BLaER1 treated with 17β-estradiol and CSF1 and Interleukin-3, amounts not matched to agents 10 nM and 100 nM (cell line): ENCODE results near the gene PDCD10.

Experiments
- H3K27ac ChIP-seq, 11 experiments: shearing (Covaris generic); formaldehyde crosslinking; 2 replicates each; pipeline ENCODE4 v1.8.1; 2022
- H3K27me3 ChIP-seq, 11 experiments: shearing (Covaris generic); formaldehyde crosslinking; 2 replicates each; pipeline ENCODE4 v1.8.1; 2022
- H3K36me3 ChIP-seq, 11 experiments: shearing (Covaris generic); formaldehyde crosslinking; 2 replicates each; pipeline ENCODE4 v1.8.1; 2022
- H3K4me1 ChIP-seq, 10 experiments: shearing (Covaris generic); formaldehyde crosslinking; 2 replicates each; pipeline ENCODE4 v1.8.1; 2022
- H3K4me2 ChIP-seq, 11 experiments: shearing (Covaris generic); formaldehyde crosslinking; 2 replicates each; pipeline ENCODE4 v1.8.1; 2022
- H3K4me3 ChIP-seq, 10 experiments: shearing (Covaris generic); formaldehyde crosslinking; 2 replicates each; pipeline ENCODE4 v1.8.1; 2022
- H3K9ac ChIP-seq, 11 experiments: shearing (Covaris generic); formaldehyde crosslinking; 2 replicates each; pipeline ENCODE4 v1.8.1; 2022
- H3K9me3 ChIP-seq, 11 experiments: shearing (Covaris generic); formaldehyde crosslinking; replicated peaks in 1 of 11; 2 replicates each; pipeline ENCODE4 v1.8.1; 2022
- H4K20me1 ChIP-seq, 11 experiments: shearing (Covaris generic); formaldehyde crosslinking; 2 replicates each; pipeline ENCODE4 v1.8.1; 2022
- Cebpa-rat ChIP-seq, 11 experiments: shearing (Covaris generic); IDR thresholded peaks; 2 replicates each; pipeline ENCODE4 v1.8.1; 2022

Gene PDCD10

DNA sequence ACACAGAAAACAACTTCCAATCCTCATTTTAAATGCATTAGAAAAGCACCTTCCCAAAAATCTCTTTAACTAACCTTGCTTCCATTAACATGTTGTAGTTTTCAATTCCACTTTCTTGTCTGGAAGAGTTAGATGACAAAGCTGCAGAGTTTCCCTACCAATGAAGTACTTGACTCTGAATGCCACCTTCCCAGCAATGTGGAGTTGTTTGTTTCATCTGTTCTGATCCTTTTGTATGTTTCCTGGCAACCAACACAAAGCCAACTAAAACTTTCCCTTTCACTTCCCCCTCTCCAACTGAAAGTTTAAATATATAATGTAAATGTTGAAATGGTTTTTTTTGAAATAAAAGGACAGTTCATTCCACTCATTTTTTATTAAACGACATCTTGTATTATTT, 80.9 kb downstream of the PDCD10 start, which contains the start of gene WDR49:
Gene WDR49, minus strand, starts transcription at position 183 of the 400 bp plus-strand sequence. CDS start 517 bp downstream, outside the sequence.
- Histone ChIP-seq H3K27me3 (no peaks in the 10 kb centered on the region), H3K9me3 (peaks cover 0 to 10% (median 0%) of the 10 kb centered on the region in 11 experiments; a peak in 8 of 22 replicates), H3K36me3 (no peaks in the 10 kb centered on the region), H3K4me2 (peak within 1 kb of the TSS; percentile 14 to 63 (median 43); a peak in 18 of 22 replicates), H3K4me1 (peaks cover 4 to 11% (median 9%) of the 10 kb centered on the region in 10 experiments; a peak in 16 of 20 replicates), H4K20me1 (no peaks in the 10 kb centered on the region), H3K9ac (peak within 1 kb of the TSS in 2 of 11 experiments; percentile 2 to 50; a peak in 2 of 22 replicates), H3K27ac (peak within 1 kb of the TSS in 8 of 11 experiments; percentile 4 to 71 (median 42); a peak in 10 of 22 replicates), H3K4me3 (no peak within 1 kb of the TSS)
- TF ChIP-seq Cebpa-rat (IDR thresholded peaks at IDR 0.05) = no peak

- Histone ChIP-seq H3K9ac (peak overlapping the region in 2 of 11 experiments; percentile 2 to 50; a peak in 2 of 22 replicates), H3K36me3 (no peaks in the 10 kb centered on the region), H4K20me1 (no peaks in the 10 kb centered on the region), H3K4me2 (peak overlapping the region; percentile 14 to 63 (median 43); a peak in 17 of 22 replicates), H3K4me1 (peaks cover 4 to 11% (median 9%) of the 10 kb centered on the region in 10 experiments; a peak in 16 of 20 replicates), H3K9me3 (peaks cover 0 to 10% (median 0%) of the 10 kb centered on the region in 11 experiments; a peak in 8 of 22 replicates), H3K27ac (peak overlapping the region in 8 of 11 experiments; percentile 4 to 71 (median 42); a peak in 10 of 22 replicates), H3K27me3 (no peaks in the 10 kb centered on the region), H3K4me3 (no peak overlapping the region)
- TF ChIP-seq Cebpa-rat (IDR thresholded peaks at IDR 0.05) = no peak
Measured at GRCh38 chr3:167653155-167653554, 81.5 kb downstream of the PDCD10 start.

GRCh38 chr3:167651826-167652225, 82.9 kb downstream of the PDCD10 start:
- no peak overlapping the region for H3K4me2 ChIP-seq
- no peak overlapping the region for H3K9ac ChIP-seq
- no peaks in the 10 kb centered on the region for H3K27me3 ChIP-seq
- peaks cover 4 to 11% (median 9%) of the 10 kb centered on the region in 10 experiments; a peak in 16 of 20 replicates for H3K4me1 ChIP-seq
- no peak overlapping the region for H3K27ac ChIP-seq
- TF ChIP-seq Cebpa-rat (IDR thresholded peaks at IDR 0.05) = no peak
- no peak overlapping the region for H3K4me3 ChIP-seq
- H3K9me3 ChIP-seq = peaks cover 0 to 10% (median 0%) of the 10 kb centered on the region in 11 experiments; a peak in 8 of 22 replicates
- H4K20me1 ChIP-seq = no peaks in the 10 kb centered on the region
- no peaks in the 10 kb centered on the region for H3K36me3 ChIP-seq

- H3K27ac ChIP-seq = no peak overlapping the region
- H3K4me3 ChIP-seq = no peak overlapping the region
- H3K4me2 ChIP-seq = no peak overlapping the region
- no peaks in the 10 kb centered on the region for H3K36me3 ChIP-seq
- H3K4me1 ChIP-seq = peaks cover 4 to 11% (median 9%) of the 10 kb centered on the region in 10 experiments; a peak in 16 of 20 replicates
- TF ChIP-seq Cebpa-rat (IDR thresholded peaks at IDR 0.05) = no peak
- peaks cover 0 to 10% (median 3%) of the 10 kb centered on the region in 11 experiments; a peak in 8 of 22 replicates for H3K9me3 ChIP-seq
- no peaks in the 10 kb centered on the region for H3K27me3 ChIP-seq
- no peaks in the 10 kb centered on the region for H4K20me1 ChIP-seq
- no peak overlapping the region for H3K9ac ChIP-seq
Measured at GRCh38 chr3:167650459-167650858, 84.2 kb downstream of the PDCD10 start.

GRCh38 chr3:167649746-167650145, 84.9 kb downstream of the PDCD10 start:
- H3K4me1 ChIP-seq = peaks cover 4 to 11% (median 9%) of the 10 kb centered on the region in 10 experiments; a peak in 16 of 20 replicates
- H3K4me2 ChIP-seq = no peak overlapping the region
- no peaks in the 10 kb centered on the region for H3K36me3 ChIP-seq
- no peak for TF ChIP-seq Cebpa-rat (IDR thresholded peaks at IDR 0.05)
- peaks cover 0 to 9% (median 6%) of the 10 kb centered on the region in 11 experiments; a peak in 11 of 22 replicates for H3K9me3 ChIP-seq
- no peaks in the 10 kb centered on the region for H3K27me3 ChIP-seq
- H4K20me1 ChIP-seq = no peaks in the 10 kb centered on the region
- H3K4me3 ChIP-seq = no peak overlapping the region
- no peak overlapping the region for H3K9ac ChIP-seq
- H3K27ac ChIP-seq = no peak overlapping the region

GRCh38 chr3:167644611-167645010, 90.1 kb downstream of the PDCD10 start:
- Histone ChIP-seq H3K27ac (no peak overlapping the region), H3K27me3 (no peaks in the 10 kb centered on the region)
- no peak for TF ChIP-seq Cebpa-rat (IDR thresholded peaks at IDR 0.05)

More at GRCh38 chr3:167644611-167645010, 90.1 kb downstream of the PDCD10 start:
- H3K4me1 ChIP-seq = no peaks in the 10 kb centered on the region
- H3K9me3 ChIP-seq = peaks cover 4 to 14% (median 9%) of the 10 kb centered on the region in 11 experiments; a peak in 12 of 22 replicates
- H3K4me3 ChIP-seq = no peak overlapping the region
- no peak overlapping the region for H3K4me2 ChIP-seq
- H3K36me3 ChIP-seq = no peaks in the 10 kb centered on the region
- H4K20me1 ChIP-seq = no peaks in the 10 kb centered on the region
- H3K9ac ChIP-seq = no peak overlapping the region
